Measurements from ENCODE around the gene HSPH1. TPM values are rescaled to one million over a fixed set of nuclear protein-coding genes. Genes with fewer than 3 reads are reported as not detected.

HSPH1 gene
- total RNA-seq, 1 donor from 2014 or later, result 122 TPM

GRCh38 chr13:31114641-31115040 is 47.1 kb downstream of the HSPH1 start:
- Mint-ChIP-seq H3K36me3 (ENCODE audit: insufficient read depth) (no peaks in the 10 kb centered on the region), H3K27me3 (peaks cover 76% of the 10 kb centered on the region), H3K4me1 (ENCODE audit: low read depth) (peaks cover 6% of the 10 kb centered on the region), H3K27ac (no peak overlapping the region), H3K9me3 (ENCODE audit: low read depth) (no peaks in the 10 kb centered on the region), H3K4me3 (ENCODE audit: low read depth) (no peak overlapping the region)
- no peak for TF ChIP-seq CTCF (IDR thresholded peaks at IDR 0.05; ENCODE audit: unreplicated experiment)
- no peak for DNase-seq (ENCODE audit: low spot score, unreplicated experiment)

- no peak for TF ChIP-seq CTCF (IDR thresholded peaks at IDR 0.05; ENCODE audit: unreplicated experiment)
- no peaks in the 10 kb centered on the region for H3K9me3 Mint-ChIP-seq (ENCODE audit: low read depth)
- H3K4me1 Mint-ChIP-seq (ENCODE audit: low read depth), result peaks cover 6% of the 10 kb centered on the region
- no peak overlapping the region for H3K4me3 Mint-ChIP-seq (ENCODE audit: low read depth)
- no peak for DNase-seq (ENCODE audit: low spot score, unreplicated experiment)
- no peak overlapping the region for H3K27ac Mint-ChIP-seq
- no peaks in the 10 kb centered on the region for H3K36me3 Mint-ChIP-seq (ENCODE audit: insufficient read depth)
- H3K27me3 Mint-ChIP-seq, result peaks cover 68% of the 10 kb centered on the region
Measured at GRCh38 chr13:31111136-31111535, 50.6 kb downstream of the HSPH1 start.

- Mint-ChIP-seq H3K27me3 (peaks cover 68% of the 10 kb centered on the region), H3K9me3 (ENCODE audit: low read depth) (no peaks in the 10 kb centered on the region)
Measured at GRCh38 chr13:31110617-31111016, 51.1 kb downstream of the HSPH1 start.

GRCh38 chr13:31110169-31110568 is 51.5 kb downstream of the HSPH1 start:
- Mint-ChIP-seq H3K27me3 (peaks cover 70% of the 10 kb centered on the region), H3K36me3 (ENCODE audit: insufficient read depth) (no peaks in the 10 kb centered on the region), H3K9me3 (ENCODE audit: low read depth) (no peaks in the 10 kb centered on the region), H3K27ac (no peak overlapping the region), H3K4me1 (ENCODE audit: low read depth) (no peaks in the 10 kb centered on the region), H3K4me3 (ENCODE audit: low read depth) (no peak overlapping the region)
- TF ChIP-seq CTCF (IDR thresholded peaks at IDR 0.05; ENCODE audit: unreplicated experiment), result no peak
- no peak for DNase-seq (ENCODE audit: low spot score, unreplicated experiment)

More at GRCh38 chr13:31110617-31111016, 51.1 kb downstream of the HSPH1 start:
- peaks cover 2% of the 10 kb centered on the region for H3K4me1 Mint-ChIP-seq (ENCODE audit: low read depth)
- H3K36me3 Mint-ChIP-seq (ENCODE audit: insufficient read depth), result no peaks in the 10 kb centered on the region
- no peak for TF ChIP-seq CTCF (IDR thresholded peaks at IDR 0.05; ENCODE audit: unreplicated experiment)
- no peak overlapping the region for H3K27ac Mint-ChIP-seq
- DNase-seq (ENCODE audit: low spot score, unreplicated experiment), result no peak
- H3K4me3 Mint-ChIP-seq (ENCODE audit: low read depth), result no peak overlapping the region

- H3K27ac Mint-ChIP-seq, result no peak overlapping the region
- no peaks in the 10 kb centered on the region for H3K4me1 Mint-ChIP-seq (ENCODE audit: low read depth)
- TF ChIP-seq CTCF (IDR thresholded peaks at IDR 0.05; ENCODE audit: unreplicated experiment), result no peak
- DNase-seq (ENCODE audit: low spot score, unreplicated experiment), result no peak
- H3K27me3 Mint-ChIP-seq, result peaks cover 69% of the 10 kb centered on the region
- H3K4me3 Mint-ChIP-seq (ENCODE audit: low read depth), result no peak overlapping the region
- H3K36me3 Mint-ChIP-seq (ENCODE audit: insufficient read depth), result no peaks in the 10 kb centered on the region
- no peaks in the 10 kb centered on the region for H3K9me3 Mint-ChIP-seq (ENCODE audit: low read depth)
Measured at GRCh38 chr13:31107109-31107508, 54.6 kb downstream of the HSPH1 start.
